Esophagus (tissue), 2 donors: Measurements from ENCODE around the gene BOK. TPM values are rescaled to one million over a fixed set of nuclear protein-coding genes. Genes with fewer than 3 reads are reported as not detected.

Source experiments
- H3K27ac ChIP-seq, 2 donors: one replicate each; pipeline ENCODE4 v1.5.1; 2013; ENCODE audit warnings: low read depth in 2 of 2, mild to moderate bottlenecking in 2 of 2, inconsistent platforms in 1 of 2, low read length in 1 of 2, moderate library complexity in 1 of 2
- H3K27me3 ChIP-seq, 2 donors: one replicate each; pipeline ENCODE4 v1.6.1; 2013; ENCODE audit warnings: low read length in 2 of 2, control low read depth in 1 of 2, mild to moderate bottlenecking in 1 of 2; ENCODE audit not compliant: insufficient read depth in 2 of 2, control insufficient read depth in 1 of 2
- H3K36me3 ChIP-seq, 2 donors: one replicate each; pipeline ENCODE4 v1.6.1; 2013; ENCODE audit warnings: low read length in 1 of 2; ENCODE audit not compliant: control insufficient read depth in 2 of 2, insufficient read depth in 2 of 2
- H3K4me1 ChIP-seq, 2 donors: one replicate each; pipeline ENCODE4 v1.6.1; 2013; ENCODE audit warnings: low read length in 1 of 2; ENCODE audit not compliant: control insufficient read depth in 2 of 2, insufficient read depth in 2 of 2
- H3K4me3 ChIP-seq, 2 donors: one replicate each; pipeline ENCODE4 v1.5.1; 2013; ENCODE audit warnings: low read length in 2 of 2, mild to moderate bottlenecking in 2 of 2, low read depth in 1 of 2, moderate library complexity in 1 of 2
- H3K9me3 ChIP-seq, 2 donors: one replicate each; pipeline ENCODE4 v1.6.1; 2013; ENCODE audit warnings: mild to moderate bottlenecking in 2 of 2, low read depth in 1 of 2, low read length in 1 of 2, moderate library complexity in 1 of 2; ENCODE audit not compliant: control insufficient read depth in 2 of 2, insufficient read depth in 1 of 2
- WGBS, 2 donors: extraction: QIAGEN DNeasy Blood & Tissue Kit; methylation state at CpG; one replicate each; pipeline ENCODE4 v1.1.7; 2013; 5-methylcytosine and 5-hydroxymethylcytosine counted together
- polyA plus RNA-seq, 2 donors: library from polyadenylated mRNA; stranded (reverse); fragments of 200-250 nt; gene quantifications; one replicate each; pipeline ENCODE4 v1.2.3, GENCODE V29; 2013
- donor health status: healthy with polysubstance abuse.
- donor health status: Bipolar disorder and iron deficiency.

The BOK gene
- polyA plus RNA-seq, 2 donors: 29.8 to 38.7 TPM

GRCh38 chr2:241616168-241617125 is 57.9 kb downstream of the BOK start:
- H3K27me3 ChIP-seq: no peaks in the 10 kb centered on the region
- WGBS, 2 donors: 87 to 88% methylated on average over 30 of the region's 30 CpGs
- peak overlapping the region in 1 of 2 donors; percentile 6 for H3K27ac ChIP-seq
- H3K4me3 ChIP-seq: no peak overlapping the region
- peaks cover 5 to 9% of the 10 kb centered on the region in 2 donors for H3K36me3 ChIP-seq
- H3K9me3 ChIP-seq: no peaks in the 10 kb centered on the region
- H3K4me1 ChIP-seq: peaks cover 6 to 8% of the 10 kb centered on the region in 2 donors

- peak overlapping the region in 1 of 2 donors; percentile 51 for H3K27ac ChIP-seq
- WGBS, 2 donors: 53% methylated on average over 15 of the region's 15 CpGs
- H3K4me3 ChIP-seq: peak overlapping the region in 1 of 2 donors; percentile 33
Measured at GRCh38 chr2:241617431-241618154, 59.0 kb downstream of the BOK start.

GRCh38 chr2:241618296-241618805 is 59.8 kb downstream of the BOK start:
- H3K4me3 ChIP-seq: no peak overlapping the region
- H3K27ac ChIP-seq: no peak overlapping the region
- H3K36me3 ChIP-seq: peaks cover 3 to 9% of the 10 kb centered on the region in 2 donors
- H3K4me1 ChIP-seq: peaks cover 6 to 8% of the 10 kb centered on the region in 2 donors
- no peaks in the 10 kb centered on the region for H3K27me3 ChIP-seq
- no peaks in the 10 kb centered on the region for H3K9me3 ChIP-seq
- WGBS, 2 donors: 78 to 85% methylated on average over 5 of the region's 5 CpGs

More at GRCh38 chr2:241617431-241618154, 59.0 kb downstream of the BOK start:
- Histone ChIP-seq H3K36me3 (peaks cover 4 to 9% of the 10 kb centered on the region in 2 donors), H3K9me3 (no peaks in the 10 kb centered on the region), H3K4me1 (peaks cover 6 to 8% of the 10 kb centered on the region in 2 donors), H3K27me3 (no peaks in the 10 kb centered on the region)

GRCh38 chr2:241618829-241619228 is 60.3 kb downstream of the BOK start:
- Histone ChIP-seq H3K27ac (no peak overlapping the region), H3K9me3 (no peaks in the 10 kb centered on the region), H3K4me1 (peaks cover 6 to 8% of the 10 kb centered on the region in 2 donors), H3K27me3 (no peaks in the 10 kb centered on the region), H3K4me3 (no peak overlapping the region), H3K36me3 (peaks cover 3 to 9% of the 10 kb centered on the region in 2 donors)
- 79 to 83% methylated on average over 11 of the region's 11 CpGs for WGBS, 2 donors

GRCh38 chr2:241619597-241620418 is 61.3 kb downstream of the BOK start:
- Histone ChIP-seq H3K27me3 (no peaks in the 10 kb centered on the region), H3K4me3 (no peak overlapping the region), H3K36me3 (peaks cover 3 to 9% of the 10 kb centered on the region in 2 donors), H3K4me1 (peaks cover 6 to 8% of the 10 kb centered on the region in 2 donors), H3K27ac (no peak overlapping the region), H3K9me3 (no peaks in the 10 kb centered on the region)
- 89 to 92% methylated on average over 20 of the region's 20 CpGs for WGBS, 2 donors

GRCh38 chr2:241620419-241620769 is 61.8 kb downstream of the BOK start:
- H3K4me3 ChIP-seq: no peak overlapping the region
- no peaks in the 10 kb centered on the region for H3K27me3 ChIP-seq
- no peaks in the 10 kb centered on the region for H3K9me3 ChIP-seq
- no peak overlapping the region for H3K27ac ChIP-seq
- H3K4me1 ChIP-seq: peaks cover 6 to 8% of the 10 kb centered on the region in 2 donors
- WGBS, 2 donors: 84 to 89% methylated on average over 6 of the region's 6 CpGs
- peaks cover 3 to 9% of the 10 kb centered on the region in 2 donors for H3K36me3 ChIP-seq

Other genes starting within 250 kb of the BOK start
- gene HDLBP, start 243.1 kb upstream of the BOK start, polyA plus RNA-seq: 100 to 1,000 TPM; 158 to 197 TPM
- gene SEPTIN2, start 242.8 kb upstream of the BOK start, polyA plus RNA-seq: 10 to 100 TPM; 63.6 to 95.6 TPM
- 10 to 100 TPM; 13.2 to 19.9 TPM for gene FARP2, start 202.5 kb upstream of the BOK start, polyA plus RNA-seq
- gene STK25, start 50.2 kb upstream of the BOK start, polyA plus RNA-seq: 100 to 1,000 TPM; 116 to 132 TPM
- gene THAP4, start 78.4 kb downstream of the BOK start, polyA plus RNA-seq: 10 to 100 TPM; 37.2 to 52.1 TPM
- 10 to 100 TPM; 43.2 to 54.4 TPM for gene ATG4B, start 78.9 kb downstream of the BOK start, polyA plus RNA-seq
- gene DTYMK, start 128.1 kb downstream of the BOK start, polyA plus RNA-seq: 10 to 100 TPM; 13.7 to 25.2 TPM
- 10 to 100 TPM; 15.6 to 36.2 TPM for gene ING5, start 143.3 kb downstream of the BOK start, polyA plus RNA-seq
- 10 to 100 TPM; 26.2 to 49.1 TPM for gene D2HGDH, start 175.9 kb downstream of the BOK start, polyA plus RNA-seq
- under 1 TPM; 0.02 to 0.10 TPM for gene GAL3ST2, start 218.1 kb downstream of the BOK start, polyA plus RNA-seq